Activated naive CD4-positive, alpha-beta T cell treated with anti-CD3 and anti-CD28 coated beads for 36 hours (primary cell): Measurements from ENCODE around the gene ITLN1. TPM values are rescaled to one million over a fixed set of nuclear protein-coding genes. Genes with fewer than 3 reads are reported as not detected.
"Not testable (repeated sequence)": the region's sequence is repeated elsewhere in the genome, so short reads cannot be mapped to it uniquely, and the experiment has no call there.

ENCODE experiments used
- CTCF ChIA-PET: fragments of 350-600 bp; sonication (Branson Sonifier 250); formaldehyde crosslinking; loops from one replicate; lab custom pipeline; 2021; ENCODE audit warnings: antibody characterized with exemption; lab: Charles Lee
- DNase-seq: peaks from one replicate; pipeline ENCODE4 v3.0.0-alpha.2; 2020
- H3K27ac Mint-ChIP-seq: one replicate; pipeline ENCODE4 v1.8.0; 2021; ENCODE audit warnings: mild to moderate bottlenecking, mixed read lengths
- H3K27me3 Mint-ChIP-seq: one replicate; pipeline ENCODE4 v1.8.0; 2021; ENCODE audit warnings: low read depth, mixed read lengths
- H3K36me3 Mint-ChIP-seq: one replicate; pipeline ENCODE4 v1.8.0; 2021; ENCODE audit warnings: low read depth, mixed read lengths
- H3K4me1 Mint-ChIP-seq: one replicate; pipeline ENCODE4 v1.8.0; 2021; ENCODE audit warnings: low read depth, mixed read lengths
- H3K4me3 Mint-ChIP-seq: one replicate; pipeline ENCODE4 v1.8.0; 2021; ENCODE audit warnings: mild to moderate bottlenecking, moderate library complexity, mixed read lengths
- H3K9me3 Mint-ChIP-seq: one replicate; pipeline ENCODE4 v1.8.0; 2021; ENCODE audit warnings: mixed read lengths
- intact Hi-C: fragments of 100-400 bp; cut with micrococcal nuclease; formaldehyde crosslinking; loops from one replicate; pipeline ENCODE4 v1.15.1; 2023
- total RNA-seq, 2 experiments: library from RNA; stranded (reverse); gene quantifications; one replicate each; pipeline ENCODE4 v1.2.3, GENCODE V29; 2021

Gene ITLN1
- total RNA-seq, 2 experiments from 2014 or later = not detected

- CTCF ChIA-PET = interaction anchor here (0.6 to 1.6 kb wide), 6 partner anchors 16 to 103 kb away, joined by 3 to 7 read pairs (median 4); partner anchors contain the start of genes CD244 and ITLN2
- Mint-ChIP-seq H3K36me3 (no peaks in the 10 kb centered on the region), H3K4me3 (no peak overlapping the region), H3K4me1 (peaks cover 16% of the 10 kb centered on the region), H3K27ac (no peak overlapping the region), H3K9me3 (no peaks in the 10 kb centered on the region), H3K27me3 (no peaks in the 10 kb centered on the region)
- intact Hi-C loops = loop anchor here (5.0 kb wide), 1 partner anchor 197 kb away; no protein-coding TSS in a partner anchor
- no peak for DNase-seq
Measured at GRCh38 chr1:160879056-160879455, 5.9 kb downstream of the ITLN1 start.

DNA sequence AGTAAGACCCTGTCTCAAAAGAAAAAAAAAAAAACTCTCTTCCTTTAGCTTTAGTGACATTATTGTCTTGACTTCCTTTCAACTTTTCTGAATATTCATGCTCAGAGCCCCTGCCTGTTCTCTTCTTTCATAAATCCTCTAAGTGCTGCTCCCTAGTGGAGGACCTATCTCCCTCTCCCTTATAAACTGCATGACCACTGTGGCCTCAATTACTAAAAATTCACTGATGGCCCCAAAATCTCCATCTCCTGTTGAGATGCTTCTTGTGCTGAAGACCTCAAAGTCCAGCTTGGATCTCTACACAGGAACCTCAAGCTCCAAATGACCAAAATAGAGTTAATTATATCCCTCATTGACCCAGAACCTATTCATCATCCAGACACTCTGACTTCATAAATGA, 7.8 kb downstream of the ITLN1 start:
- Mint-ChIP-seq H3K9me3 (no peaks in the 10 kb centered on the region), H3K4me3 (no peak overlapping the region), H3K27me3 (no peaks in the 10 kb centered on the region), H3K36me3 (no peaks in the 10 kb centered on the region), H3K27ac (no peak overlapping the region), H3K4me1 (peaks cover 16% of the 10 kb centered on the region)
- intact Hi-C loops = loop anchor here (1.0 to 5.0 kb wide), 4 partner anchors 42 to 195 kb away; no protein-coding TSS in a partner anchor
- CTCF ChIA-PET = interaction anchor here (0.6 to 2.3 kb wide), 15 partner anchors 15 to 806 kb away, joined by 3 to 14 read pairs (median 5); partner anchors contain the start of genes CD244 and ITLN2
- peak; percentile 14 for DNase-seq

GRCh38 chr1:160876311-160876710, 8.7 kb downstream of the ITLN1 start:
- H3K4me3 Mint-ChIP-seq = no peak overlapping the region
- no peak overlapping the region for H3K27ac Mint-ChIP-seq
- H3K27me3 Mint-ChIP-seq = no peaks in the 10 kb centered on the region
- CTCF ChIA-PET = interaction anchor here (1.6 to 2.3 kb wide), 8 partner anchors 14 to 150 kb away, joined by 5 to 14 read pairs (median 5); partner anchors contain the start of genes CD244 and ITLN2
- no peaks in the 10 kb centered on the region for H3K9me3 Mint-ChIP-seq
- no peaks in the 10 kb centered on the region for H3K36me3 Mint-ChIP-seq
- H3K4me1 Mint-ChIP-seq = peaks cover 16% of the 10 kb centered on the region
- DNase-seq = no peak
- intact Hi-C loops = loop anchor here (2.0 to 5.0 kb wide), 2 partner anchors 100 to 194 kb away; no protein-coding TSS in a partner anchor

DNA sequence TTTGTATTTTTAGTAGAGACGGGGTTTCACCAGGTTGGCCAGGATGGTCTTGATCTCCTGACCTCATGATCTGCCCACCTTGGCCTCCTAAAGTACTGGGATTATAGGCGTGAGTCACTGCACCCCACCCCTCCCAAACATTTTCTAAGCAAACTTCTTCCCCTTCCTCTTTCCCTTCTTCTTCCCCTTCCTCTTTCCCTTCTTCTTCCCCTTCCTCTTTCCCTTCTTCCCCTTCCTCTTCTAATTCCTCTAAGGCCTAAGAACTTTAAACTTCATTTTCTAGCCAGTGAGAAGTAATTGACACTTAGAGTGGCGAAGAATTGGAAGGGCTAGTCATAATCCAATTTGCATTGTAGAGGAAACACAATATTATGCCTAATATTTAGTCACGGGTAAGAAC, 9.4 kb downstream of the ITLN1 start:
- H3K9me3 Mint-ChIP-seq, H3K36me3 Mint-ChIP-seq, H3K4me3 Mint-ChIP-seq, DNase-seq, H3K27me3 Mint-ChIP-seq, H3K27ac Mint-ChIP-seq, CTCF ChIA-PET: not testable (repeated sequence)
- peaks cover 16% of the 10 kb centered on the region for H3K4me1 Mint-ChIP-seq
- intact Hi-C loops = loop anchor here (5.0 kb wide), 1 partner anchor 193 kb away; no protein-coding TSS in a partner anchor

DNA sequence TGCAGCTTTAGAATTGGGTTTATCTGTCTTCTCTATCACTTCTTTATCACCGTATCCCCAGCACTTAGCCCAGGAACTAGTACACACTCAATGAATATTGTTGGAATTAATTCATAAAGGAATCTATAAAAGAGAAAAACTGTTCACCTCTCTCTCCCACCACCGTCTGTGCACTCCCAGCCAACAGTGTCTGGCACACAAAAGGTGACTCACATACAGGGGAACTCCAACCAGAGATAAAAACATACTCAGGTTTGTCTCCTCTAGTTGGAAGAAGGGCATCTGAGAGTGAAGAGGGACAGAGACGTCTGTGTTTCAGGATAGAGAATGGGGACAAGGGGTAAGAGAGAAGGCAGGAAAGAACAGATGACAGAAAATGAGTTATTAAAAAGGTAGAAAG, 10.0 kb downstream of the ITLN1 start:
- no peaks in the 10 kb centered on the region for H3K9me3 Mint-ChIP-seq
- no peaks in the 10 kb centered on the region for H3K36me3 Mint-ChIP-seq

DNA sequence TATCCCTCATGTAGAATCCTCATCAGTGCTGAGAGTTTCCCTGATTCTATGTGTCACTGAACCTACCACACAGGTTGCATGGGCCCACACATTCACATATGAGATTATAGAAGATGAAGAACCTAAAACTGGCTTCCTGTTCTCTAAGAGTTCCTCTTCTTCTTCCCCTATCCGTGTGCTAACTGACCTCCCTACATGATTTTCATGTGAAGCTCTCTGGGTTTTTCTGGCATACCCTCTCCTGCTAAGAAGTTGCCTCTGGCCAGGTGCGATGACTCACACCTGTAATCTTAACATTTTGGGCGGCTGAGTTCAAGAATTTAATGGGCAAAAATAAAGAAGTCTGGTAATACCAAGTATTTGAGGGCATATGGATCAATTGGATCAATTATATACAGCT, 16.8 kb downstream of the ITLN1 start:
- no peaks in the 10 kb centered on the region for H3K36me3 Mint-ChIP-seq
- CTCF ChIA-PET = no interaction called here
- no peaks in the 10 kb centered on the region for H3K27me3 Mint-ChIP-seq
- H3K4me1 Mint-ChIP-seq = peaks cover under 1% of the 10 kb centered on the region
- intact Hi-C loops = no loop called here
- H3K27ac Mint-ChIP-seq = no peak overlapping the region
- H3K9me3 Mint-ChIP-seq = no peaks in the 10 kb centered on the region
- no peak overlapping the region for H3K4me3 Mint-ChIP-seq
- no peak for DNase-seq

More for the DNA sequence above, 10.0 kb downstream of the ITLN1 start:
- peak; percentile 38 for DNase-seq
- Mint-ChIP-seq H3K27me3 (no peaks in the 10 kb centered on the region), H3K4me1 (peaks cover 16% of the 10 kb centered on the region), H3K4me3 (no peak overlapping the region), H3K27ac (no peak overlapping the region)
- intact Hi-C loops = loop anchor here (5.0 kb wide), 1 partner anchor 193 kb away; no protein-coding TSS in a partner anchor
- CTCF ChIA-PET = interaction anchor here (0.7 to 1.8 kb wide), 3 partner anchors 39 to 623 kb away, joined by 3 to 7 read pairs (median 3); no protein-coding TSS in a partner anchor

DNA sequence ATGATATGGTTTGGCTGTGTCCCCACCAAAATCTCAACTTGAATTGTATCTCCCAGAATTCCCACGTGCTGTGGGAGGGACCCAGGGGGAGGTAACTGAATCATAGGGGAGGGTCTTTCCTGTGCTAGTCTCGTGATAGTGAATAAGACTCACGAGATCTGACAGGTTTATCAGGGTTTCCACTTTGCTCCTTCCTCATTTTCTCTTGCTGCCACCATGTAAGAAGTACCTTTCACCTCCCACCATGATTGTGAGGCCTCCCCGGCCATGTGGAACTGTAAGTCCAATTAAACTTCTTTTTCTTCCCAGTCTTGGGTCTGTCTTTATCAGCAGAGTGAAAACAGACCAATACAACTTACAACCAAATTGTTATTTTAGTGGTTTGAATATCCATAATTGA, 17.3 kb downstream of the ITLN1 start:
- H3K4me3 Mint-ChIP-seq, H3K4me1 Mint-ChIP-seq, H3K27ac Mint-ChIP-seq, H3K27me3 Mint-ChIP-seq, intact Hi-C loops, DNase-seq, H3K9me3 Mint-ChIP-seq, H3K36me3 Mint-ChIP-seq, CTCF ChIA-PET: not testable (repeated sequence)

- CTCF ChIA-PET = no interaction called here
- no peaks in the 10 kb centered on the region for H3K36me3 Mint-ChIP-seq
Measured at GRCh38 chr1:160866695-160867260, 18.2 kb downstream of the ITLN1 start.

DNA sequence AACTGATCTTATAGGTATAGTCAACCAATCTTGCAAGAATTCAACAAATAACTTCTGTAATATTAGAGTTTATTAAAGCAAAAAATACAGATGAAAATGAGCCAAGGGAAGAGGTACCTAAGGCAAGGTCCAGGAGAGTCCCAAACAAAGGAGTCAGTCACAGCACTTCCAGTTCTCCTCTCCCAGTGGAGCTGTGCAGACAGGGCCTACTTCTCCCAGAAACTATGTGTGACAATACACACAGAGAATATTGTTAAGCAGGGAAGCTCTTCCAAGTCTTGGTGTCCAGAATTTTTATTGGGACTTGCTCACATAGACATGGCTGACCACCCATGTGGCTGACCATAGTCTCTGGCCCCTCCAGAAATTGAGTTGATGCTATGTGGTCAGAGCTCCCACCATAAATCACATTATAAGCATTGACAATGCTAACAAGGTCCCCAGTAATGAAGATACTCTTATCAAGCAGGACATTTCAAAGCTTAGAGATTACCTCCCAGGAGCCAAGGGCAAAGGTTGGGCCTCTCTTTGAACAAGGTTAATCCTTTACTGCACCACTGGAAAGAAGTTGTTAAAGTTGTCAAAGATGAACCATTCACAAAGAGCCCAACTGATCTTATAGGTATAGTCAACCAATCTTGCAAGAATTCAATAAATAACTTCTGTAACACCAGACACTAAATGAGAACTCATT, 18.8 kb downstream of the ITLN1 start:
- intact Hi-C loops = no loop called here
- CTCF ChIA-PET = interaction anchor here (0.6 kb wide), 1 partner anchor 121 kb away, joined by 3 read pairs; no protein-coding TSS in a partner anchor
- no peak for DNase-seq
- H3K27me3 Mint-ChIP-seq = no peaks in the 10 kb centered on the region
- H3K4me1 Mint-ChIP-seq = peaks cover 10% of the 10 kb centered on the region
- no peak overlapping the region for H3K4me3 Mint-ChIP-seq
- no peaks in the 10 kb centered on the region for H3K36me3 Mint-ChIP-seq
- H3K27ac Mint-ChIP-seq = no peak overlapping the region
- no peaks in the 10 kb centered on the region for H3K9me3 Mint-ChIP-seq

More at GRCh38 chr1:160866695-160867260, 18.2 kb downstream of the ITLN1 start:
- Mint-ChIP-seq H3K27ac (no peak overlapping the region), H3K27me3 (no peaks in the 10 kb centered on the region), H3K4me1 (peaks cover 10% of the 10 kb centered on the region), H3K4me3 (no peak overlapping the region), H3K9me3 (no peaks in the 10 kb centered on the region)
- no peak for DNase-seq
- intact Hi-C loops = no loop called here

GRCh38 chr1:160865337-160865736, 19.6 kb downstream of the ITLN1 start:
- no peaks in the 10 kb centered on the region for H3K27me3 Mint-ChIP-seq
- no peak overlapping the region for H3K4me3 Mint-ChIP-seq
- peaks cover 10% of the 10 kb centered on the region for H3K4me1 Mint-ChIP-seq
- DNase-seq = no peak
- peak overlapping the region; percentile 3 for H3K27ac Mint-ChIP-seq
- CTCF ChIA-PET = interaction anchor here (1.0 to 1.6 kb wide), 3 partner anchors 11 to 48 kb away, joined by 3 read pairs; no protein-coding TSS in a partner anchor
- intact Hi-C loops = no loop called here
- H3K36me3 Mint-ChIP-seq = no peaks in the 10 kb centered on the region
- H3K9me3 Mint-ChIP-seq = no peaks in the 10 kb centered on the region

DNA sequence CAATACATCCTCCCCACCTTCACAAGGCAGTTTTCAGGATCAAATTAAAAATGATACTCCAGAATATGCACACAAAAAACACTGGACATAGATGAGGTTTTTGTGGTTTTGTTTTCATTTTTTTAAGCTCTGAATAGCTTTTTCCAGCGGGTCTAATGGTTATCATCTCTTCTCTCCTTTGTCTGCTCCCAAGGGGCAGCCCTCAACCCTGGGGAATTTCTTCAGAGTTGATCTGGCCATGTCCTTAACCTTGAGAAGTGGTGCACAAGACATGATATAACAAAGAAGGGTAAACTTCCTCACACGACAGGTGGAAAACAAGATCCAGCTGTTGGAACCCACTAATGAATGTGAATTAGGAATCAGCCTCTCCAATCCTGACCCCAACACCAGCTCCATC, 20.8 kb downstream of the ITLN1 start:
- Mint-ChIP-seq H3K4me1 (peaks cover 10% of the 10 kb centered on the region), H3K27ac (no peak overlapping the region), H3K36me3 (no peaks in the 10 kb centered on the region), H3K27me3 (no peaks in the 10 kb centered on the region), H3K4me3 (no peak overlapping the region), H3K9me3 (no peaks in the 10 kb centered on the region)
- DNase-seq = no peak
- CTCF ChIA-PET = interaction anchor here (1.0 to 5.0 kb wide), 6 partner anchors 10 to 87 kb away, joined by 3 to 21 read pairs (median 3); partner anchors contain the start of gene ITLN1
- intact Hi-C loops = no loop called here

- H3K27me3 Mint-ChIP-seq = no peaks in the 10 kb centered on the region
- H3K9me3 Mint-ChIP-seq = no peaks in the 10 kb centered on the region
- CTCF ChIA-PET = interaction anchor here (1.1 to 5.0 kb wide), 4 partner anchors 15 to 88 kb away, joined by 3 to 21 read pairs (median 3); partner anchors contain the start of gene ITLN1
- intact Hi-C loops = no loop called here
- H3K36me3 Mint-ChIP-seq = no peaks in the 10 kb centered on the region
- peaks cover 10% of the 10 kb centered on the region for H3K4me1 Mint-ChIP-seq
- no peak for DNase-seq
- no peak overlapping the region for H3K4me3 Mint-ChIP-seq
- H3K27ac Mint-ChIP-seq = no peak overlapping the region
Measured at GRCh38 chr1:160863774-160864131, 21.2 kb downstream of the ITLN1 start.
